ENCODE data around the gene ZNF32. TPM values are rescaled to one million over a fixed set of nuclear protein-coding genes. Genes with fewer than 3 reads are reported as not detected.
"Not testable (repeated sequence)": the region's sequence is repeated elsewhere in the genome, so short reads cannot be mapped to it uniquely, and the experiment has no call there.

The ZNF32 gene
- total RNA-seq, 1 experiment from 2014 or later = 9.8 TPM

DNA sequence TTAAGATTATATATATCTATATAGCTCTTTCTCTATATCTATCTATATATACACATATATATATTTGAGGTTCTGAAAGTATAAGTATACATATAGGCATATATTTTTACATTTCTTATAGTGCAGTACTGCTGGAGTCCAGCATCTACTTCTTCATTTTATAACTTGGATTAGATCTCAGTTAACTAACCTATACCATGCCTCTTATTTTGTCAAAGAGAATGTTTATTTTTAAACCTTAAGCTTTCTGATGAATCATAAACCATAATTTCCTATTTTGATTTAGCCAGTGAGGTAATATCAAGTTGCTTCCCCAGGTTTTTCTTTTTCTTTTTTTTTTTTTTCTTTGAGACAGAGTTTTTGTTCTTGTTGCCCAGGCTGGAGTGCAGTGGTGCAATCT, 8.1 kb downstream of the ZNF32 start:
- no peaks in the 10 kb centered on the region for H3K4me1 ChIP-seq (replicated peaks; ENCODE audit: insufficient read depth)
- H3K9me2 ChIP-seq (ENCODE audit: insufficient read depth) = no peaks in the 10 kb centered on the region
- no peak overlapping the region for H3K4me3 ChIP-seq
- BruUV-seq (replicated peaks) = no TSS peak
- H3K4me2 ChIP-seq = no peak overlapping the region
- TF ChIP-seq CTCF (conservative IDR thresholded peaks at IDR 0.05) = no peak
- TF ChIP-seq EZH2 (IDR thresholded peaks at IDR 0.05; ENCODE audit: low read depth) = no peak
- ChIA-PET POLR2A (ENCODE audit: unreplicated experiment) (no interaction called here), CTCF (no interaction called here)
- no peaks in the 10 kb centered on the region for H3F3A ChIP-seq (ENCODE audit: insufficient read depth, low read depth)
- no peaks in the 10 kb centered on the region for H3K36me3 ChIP-seq (ENCODE audit: low read depth)
- DNase-seq = no peak
- no peaks in the 10 kb centered on the region for H3K27me3 ChIP-seq (ENCODE audit: insufficient read depth, low read depth)
- no peak overlapping the region for H2AFZ ChIP-seq
- H3K9me3 ChIP-seq (ENCODE audit: insufficient read depth, low read depth) = peaks cover 35% of the 10 kb centered on the region
- no peaks in the 10 kb centered on the region for H4K20me1 ChIP-seq (ENCODE audit: insufficient read depth)
- no peak overlapping the region for H3K27ac ChIP-seq
- intact Hi-C loops (cut with micrococcal nuclease; ENCODE audit: unreplicated experiment) = no loop called here
- no peaks in the 10 kb centered on the region for H3K79me2 ChIP-seq (ENCODE audit: low read depth)

DNA sequence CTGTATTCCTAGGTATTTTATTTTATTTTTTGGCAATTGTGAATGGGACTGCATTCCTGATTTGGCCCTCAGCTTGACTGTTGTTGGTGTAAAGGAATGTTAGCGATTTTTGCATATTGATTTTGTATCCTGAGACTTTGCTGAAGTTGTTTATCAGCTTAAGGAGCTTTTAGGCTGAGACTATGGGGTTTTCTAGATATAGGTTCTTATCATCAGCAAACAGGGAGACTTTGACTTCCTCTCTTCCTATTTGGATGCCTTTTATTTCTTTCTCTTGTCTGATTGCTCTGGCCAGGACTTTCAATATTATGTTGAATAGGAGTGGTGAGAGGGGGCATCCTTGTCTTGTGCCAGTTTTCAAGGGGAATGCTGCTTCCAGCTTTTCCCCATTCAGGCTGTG, 12.9 kb downstream of the ZNF32 start:
- BruUV-seq (replicated peaks); CTCF ChIA-PET; H3K4me3 ChIP-seq; H3K27ac ChIP-seq; H4K20me1 ChIP-seq (ENCODE audit: insufficient read depth); H2AFZ ChIP-seq; H3K9me2 ChIP-seq (ENCODE audit: insufficient read depth); intact Hi-C loops (cut with micrococcal nuclease; ENCODE audit: unreplicated experiment); H3K79me2 ChIP-seq (ENCODE audit: low read depth); H3F3A ChIP-seq (ENCODE audit: insufficient read depth, low read depth); H3K4me1 ChIP-seq (replicated peaks; ENCODE audit: insufficient read depth); H3K27me3 ChIP-seq (ENCODE audit: insufficient read depth, low read depth); H3K36me3 ChIP-seq (ENCODE audit: low read depth); POLR2A ChIA-PET (ENCODE audit: unreplicated experiment); H3K4me2 ChIP-seq; H3K9me3 ChIP-seq (ENCODE audit: insufficient read depth, low read depth); DNase-seq: not testable (repeated sequence)

DNA sequence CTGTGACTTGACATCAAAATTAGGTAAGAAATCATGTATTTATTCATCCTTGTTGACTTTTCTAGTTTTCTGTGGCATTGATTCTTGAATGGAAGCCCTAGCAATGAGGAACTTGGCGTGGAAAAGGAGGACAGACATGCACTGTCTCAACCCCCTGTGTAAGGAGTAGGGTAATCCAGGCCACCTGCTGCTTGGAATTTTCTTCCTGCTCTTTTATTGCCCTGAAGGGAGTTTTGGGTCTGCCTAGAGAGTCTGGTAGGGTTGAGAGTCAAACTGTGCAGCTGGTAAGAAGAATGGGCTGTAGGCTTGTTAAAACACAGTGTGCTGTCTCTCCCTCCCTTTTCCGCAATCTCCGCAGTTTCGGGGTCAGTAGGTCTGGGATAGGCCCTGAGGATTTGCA, 19.7 kb downstream of the ZNF32 start:
- Histone ChIP-seq H3K4me1 (replicated peaks; ENCODE audit: insufficient read depth) (no peaks in the 10 kb centered on the region), H3F3A (ENCODE audit: insufficient read depth, low read depth) (no peaks in the 10 kb centered on the region), H3K4me3 (no peak overlapping the region), H4K20me1 (ENCODE audit: insufficient read depth) (no peaks in the 10 kb centered on the region), H3K4me2 (no peak overlapping the region), H3K36me3 (ENCODE audit: low read depth) (no peaks in the 10 kb centered on the region), H3K27me3 (ENCODE audit: insufficient read depth, low read depth) (peaks cover 11% of the 10 kb centered on the region; the same call in 1 of the 2 replicates), H3K79me2 (ENCODE audit: low read depth) (no peaks in the 10 kb centered on the region), H3K27ac (no peak overlapping the region), H3K9me3 (ENCODE audit: insufficient read depth, low read depth) (no peaks in the 10 kb centered on the region), H2AFZ (no peak overlapping the region), H3K9me2 (ENCODE audit: insufficient read depth) (no peaks in the 10 kb centered on the region)
- POLR2A ChIA-PET (ENCODE audit: unreplicated experiment) = no interaction called here
- BruUV-seq (replicated peaks) = no TSS peak
- intact Hi-C loops (cut with micrococcal nuclease; ENCODE audit: unreplicated experiment) = no loop called here
- no peak for DNase-seq
- TF ChIP-seq CTCF (conservative IDR thresholded peaks at IDR 0.05) = no peak
- TF ChIP-seq EZH2 (IDR thresholded peaks at IDR 0.05; ENCODE audit: low read depth) = no peak
- CTCF ChIA-PET = no interaction called here

GRCh38 chr10:43627942-43628341, 20.7 kb downstream of the ZNF32 start:
- Histone ChIP-seq H3F3A (ENCODE audit: insufficient read depth, low read depth) (no peaks in the 10 kb centered on the region), H3K4me3 (no peak overlapping the region), H3K36me3 (ENCODE audit: low read depth) (no peaks in the 10 kb centered on the region), H3K27ac (no peak overlapping the region), H3K4me2 (no peak overlapping the region), H4K20me1 (ENCODE audit: insufficient read depth) (no peaks in the 10 kb centered on the region), H3K4me1 (replicated peaks; ENCODE audit: insufficient read depth) (0 out of 2 replicates have a peak, but pooled peaks cover 9% of the 10 kb centered on the region), H3K79me2 (ENCODE audit: low read depth) (no peaks in the 10 kb centered on the region), H2AFZ (no peak overlapping the region), H3K9me3 (ENCODE audit: insufficient read depth, low read depth) (no peaks in the 10 kb centered on the region), H3K27me3 (ENCODE audit: insufficient read depth, low read depth) (peaks cover 11% of the 10 kb centered on the region; the same call in 1 of the 2 replicates), H3K9me2 (ENCODE audit: insufficient read depth) (no peaks in the 10 kb centered on the region)
- POLR2A ChIA-PET (ENCODE audit: unreplicated experiment) = no interaction called here
- no peak for TF ChIP-seq CTCF (conservative IDR thresholded peaks at IDR 0.05)
- no peak for TF ChIP-seq EZH2 (IDR thresholded peaks at IDR 0.05; ENCODE audit: low read depth)
- no peak for DNase-seq
- BruUV-seq (replicated peaks) = no TSS peak
- intact Hi-C loops (cut with micrococcal nuclease; ENCODE audit: unreplicated experiment) = no loop called here
- CTCF ChIA-PET = no interaction called here

Data from PC-9 (cell line).